COLO829 (cell line): ENCODE results near the gene POLR3A.
A peak's percentile ranks its signal among the peaks of the same experiment; 100 is the strongest.

Experiments
- DNase-seq: peaks from one replicate; pipeline ENCODE4 v3.0.0; 2012; ENCODE audit warnings: low spot score

Gene POLR3A

GRCh38 chr10:77943121-77943901, 86.0 kb downstream of the POLR3A start:
- peak; percentile 38 for DNase-seq

- no peak for DNase-seq
Observed at GRCh38 chr10:77941790-77942189, 87.5 kb downstream of the POLR3A start.

GRCh38 chr10:77940627-77941026, 88.7 kb downstream of the POLR3A start:
- DNase-seq, result no peak

GRCh38 chr10:77940225-77940624, 89.1 kb downstream of the POLR3A start:
- no peak for DNase-seq

GRCh38 chr10:77939561-77940001, 89.7 kb downstream of the POLR3A start:
- DNase-seq, result no peak

GRCh38 chr10:77936697-77937567, 92.4 kb downstream of the POLR3A start:
- no peak for DNase-seq

- DNase-seq, result no peak
Observed at GRCh38 chr10:77932016-77932715, 97.1 kb downstream of the POLR3A start.

- DNase-seq, result no peak
Observed at GRCh38 chr10:77927402-77928246, 101.7 kb downstream of the POLR3A start.

- no peak for DNase-seq
Observed at GRCh38 chr10:77926566-77927401, 102.5 kb downstream of the POLR3A start, which contains the start of gene DLG5. TSS of gene DLG5 (minus strand) at chr10:77926755. CDS start at chr10:77926520, 235 bp downstream.

GRCh38 chr10:77925795-77926565, 103.3 kb downstream of the POLR3A start:
- no peak for DNase-seq

- DNase-seq, result no peak
Observed at GRCh38 chr10:77925410-77925794, 103.9 kb downstream of the POLR3A start.

- no peak for DNase-seq
Observed at GRCh38 chr10:77922566-77923179, 106.6 kb downstream of the POLR3A start.

GRCh38 chr10:77922055-77922454, 107.3 kb downstream of the POLR3A start:
- DNase-seq, result no peak

GRCh38 chr10:77921395-77921794, 107.9 kb downstream of the POLR3A start:
- DNase-seq, result no peak

GRCh38 chr10:77920495-77920894, 108.8 kb downstream of the POLR3A start:
- no peak for DNase-seq

GRCh38 chr10:77919713-77920108, 109.6 kb downstream of the POLR3A start:
- DNase-seq, result peak; percentile 28
